NCI-H2107 (cell line): ENCODE data around the gene FOXI3.

Experiments
- DNase-seq: peaks from one replicate; lab custom pipeline; 2025; lab: John Stamatoyannopoulos, UW

The FOXI3 gene

DNA sequence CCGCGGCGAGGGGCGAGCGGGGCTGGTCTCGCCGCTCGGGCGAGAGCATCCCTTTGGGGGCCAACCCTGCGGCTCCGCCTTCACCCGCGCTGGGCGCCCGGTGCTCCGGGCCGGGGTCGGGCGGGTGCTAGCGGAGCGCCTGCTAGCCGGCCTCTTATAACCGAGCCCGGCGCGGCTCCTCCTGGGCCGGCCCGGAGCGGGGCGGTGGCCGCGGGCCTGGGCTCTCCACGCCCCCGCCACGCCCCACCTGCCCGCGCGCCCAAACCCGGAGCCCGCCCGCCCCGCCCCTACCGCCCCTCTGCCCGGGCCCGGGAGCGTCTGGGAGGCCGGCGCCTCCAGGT lies at the start of gene FOXI3:
Gene FOXI3 (minus strand): TSS at position 129 of the 341 bp plus-strand sequence. CDS start 158 bp downstream, outside the sequence.
- no peak for DNase-seq

DNA sequence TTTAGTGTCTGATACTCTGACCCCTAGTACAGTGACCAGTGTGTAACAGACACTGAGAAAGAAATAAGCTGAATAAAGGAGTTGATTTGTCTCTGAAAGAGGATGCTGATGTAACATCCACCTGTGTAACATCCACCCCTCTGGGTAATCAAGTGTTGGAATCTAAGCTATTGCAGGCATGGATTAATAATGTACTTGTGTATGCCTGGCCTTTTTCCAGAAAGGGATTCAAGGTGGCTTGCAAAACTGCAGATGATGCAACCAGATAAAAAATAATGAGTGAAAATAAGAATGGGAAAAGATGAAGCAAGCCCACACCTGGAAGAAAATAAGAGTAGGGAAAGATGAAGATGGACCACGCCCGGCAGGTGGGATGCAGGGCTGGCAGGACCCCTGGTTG lies 48.2 kb upstream of the FOXI3 start:
- DNase-seq = no peak

DNA sequence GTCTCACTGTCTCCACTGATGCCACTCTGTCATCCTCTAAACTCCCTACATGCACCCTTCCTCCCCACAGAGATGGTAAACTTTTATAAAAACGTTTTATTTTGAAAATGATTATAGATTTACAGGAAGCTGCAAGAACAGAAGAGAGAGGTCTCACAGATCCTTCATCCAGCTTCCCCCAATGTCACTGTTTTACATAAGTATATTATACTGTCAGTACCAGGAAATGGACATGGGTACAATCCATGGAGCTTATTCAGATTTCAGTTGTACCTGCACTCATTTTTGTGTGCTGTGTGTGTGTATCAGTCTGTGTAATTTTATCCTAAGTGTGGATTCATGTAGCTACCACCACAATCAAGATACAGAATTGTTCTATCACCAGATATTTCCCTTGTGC lies 46.7 kb upstream of the FOXI3 start:
- no peak for DNase-seq

DNA sequence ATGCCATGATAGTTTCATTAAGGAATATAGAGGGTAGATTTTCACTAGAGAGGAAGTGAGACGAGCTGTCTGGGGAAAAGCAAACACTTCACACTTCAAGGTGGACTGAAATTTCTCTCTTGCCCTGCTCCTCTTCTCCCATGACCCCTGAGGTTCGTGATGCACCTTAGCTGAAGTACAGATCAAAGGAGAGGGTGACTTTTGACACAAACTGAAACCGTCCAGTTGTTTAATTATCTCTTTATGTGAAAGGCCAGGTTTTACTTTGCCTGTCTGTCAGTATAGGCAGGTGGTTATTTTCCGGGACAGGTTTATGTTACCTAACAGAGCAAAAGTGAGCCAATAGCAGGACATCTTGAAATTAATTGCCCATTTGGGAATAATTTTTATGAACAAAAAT lies 41.0 kb upstream of the FOXI3 start:
- DNase-seq = no peak

DNA sequence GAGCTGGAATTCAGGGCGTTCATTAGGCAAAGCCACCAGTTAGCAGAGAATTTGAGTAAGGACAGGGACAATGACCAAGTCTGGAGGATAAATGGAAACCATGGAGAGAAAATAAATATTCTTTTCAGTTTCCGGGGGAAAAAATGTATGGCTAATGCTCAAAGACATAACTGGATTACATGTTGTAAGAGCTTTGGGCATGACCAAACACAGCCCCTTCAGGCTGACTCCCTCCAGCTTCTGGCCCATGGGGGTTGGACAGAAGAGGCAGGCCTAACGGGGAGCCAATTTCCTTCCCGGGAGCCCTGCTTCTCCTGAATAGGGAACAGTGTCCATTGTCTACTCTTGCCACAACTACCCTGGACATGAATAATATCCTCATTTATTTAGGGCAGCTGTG lies 39.5 kb upstream of the FOXI3 start:
- DNase-seq = no peak

DNA sequence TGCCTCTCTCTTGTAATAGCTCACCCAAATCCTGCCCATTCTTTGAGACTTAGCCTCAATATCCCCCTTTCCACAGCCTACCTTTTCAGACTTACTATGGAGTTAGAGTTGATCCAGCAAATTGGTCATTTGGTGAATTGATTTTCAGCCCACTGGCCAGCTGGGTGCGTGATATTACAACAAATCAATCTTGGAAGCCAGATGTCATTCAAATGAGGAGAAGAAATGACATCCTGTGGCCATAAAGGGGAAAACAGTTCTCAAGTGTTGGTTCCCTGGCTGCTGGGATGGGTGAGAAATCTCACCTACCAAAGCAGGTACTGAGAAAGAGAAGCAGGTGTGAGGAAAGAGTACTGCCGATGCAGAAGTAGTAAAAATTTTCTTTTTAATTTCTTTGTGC lies 36.7 kb upstream of the FOXI3 start:
- no peak for DNase-seq

DNA sequence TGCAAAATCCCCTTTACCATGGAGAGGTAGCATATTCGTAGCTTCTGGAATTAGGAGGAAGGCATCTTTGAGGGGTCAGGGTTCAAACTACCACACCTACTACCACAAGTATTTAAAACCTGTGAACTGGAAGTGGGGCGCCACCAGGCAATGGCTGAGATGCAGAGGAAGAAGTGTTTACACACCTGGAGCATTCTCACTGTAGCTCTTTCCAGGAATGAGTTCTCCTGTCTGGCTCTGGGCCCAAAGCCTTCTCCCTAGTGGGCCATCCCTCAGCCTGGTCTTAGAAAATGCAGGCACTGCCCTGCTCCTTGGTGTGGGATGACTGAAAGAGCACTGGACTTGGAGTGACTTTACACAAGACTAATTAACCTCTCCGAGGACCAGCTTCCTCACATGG lies 30.7 kb upstream of the FOXI3 start:
- DNase-seq = no peak

DNA sequence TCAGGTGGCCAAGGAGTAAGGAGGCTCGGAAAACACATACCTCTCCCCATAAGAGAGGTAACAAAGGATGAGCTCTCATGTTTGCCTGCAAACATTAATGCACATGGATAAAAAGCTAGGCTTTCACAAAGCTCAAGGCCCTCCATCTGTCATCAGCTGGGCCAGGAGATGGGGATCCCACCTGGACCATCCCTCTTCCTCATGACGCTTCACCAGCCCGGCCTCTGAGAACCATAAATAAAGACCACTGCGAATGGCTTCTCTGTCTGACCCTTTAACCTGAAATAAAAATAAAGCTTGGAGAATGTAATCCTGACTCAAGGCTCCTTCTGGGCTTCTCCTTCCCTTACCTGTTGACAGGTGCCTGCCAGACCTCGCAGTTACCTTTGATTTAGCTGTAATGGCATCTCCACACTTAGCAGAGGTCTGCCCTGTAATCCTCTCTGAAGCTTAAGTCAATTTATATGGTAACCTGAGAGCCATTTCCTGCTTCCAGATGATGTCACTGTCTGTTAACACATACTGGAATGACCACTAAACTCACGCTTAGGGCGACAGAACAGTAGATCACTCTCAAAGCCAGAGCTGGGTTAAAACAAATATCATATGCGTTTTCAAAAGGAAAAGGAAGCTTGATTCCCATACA lies 29.3 kb upstream of the FOXI3 start:
- no peak for DNase-seq

DNA sequence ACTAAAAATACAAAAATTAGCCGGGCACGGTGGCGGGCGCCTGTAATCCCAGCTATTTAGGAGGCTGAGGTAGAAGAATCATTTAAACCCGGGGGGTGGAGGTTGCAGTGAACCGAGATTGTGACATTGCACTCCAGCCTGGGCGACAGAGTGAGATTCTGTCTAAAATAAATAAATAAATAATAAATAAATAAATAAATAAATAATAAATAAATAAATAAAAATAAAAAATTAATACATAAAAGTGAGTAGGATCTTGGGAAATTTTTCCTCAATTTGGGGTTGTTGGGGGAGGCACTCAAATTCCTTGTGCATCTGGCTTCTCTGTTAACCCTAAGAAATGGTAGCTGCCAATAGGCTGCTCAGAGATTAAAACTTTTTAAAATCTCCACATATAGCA lies 20.3 kb upstream of the FOXI3 start:
- no peak for DNase-seq

DNA sequence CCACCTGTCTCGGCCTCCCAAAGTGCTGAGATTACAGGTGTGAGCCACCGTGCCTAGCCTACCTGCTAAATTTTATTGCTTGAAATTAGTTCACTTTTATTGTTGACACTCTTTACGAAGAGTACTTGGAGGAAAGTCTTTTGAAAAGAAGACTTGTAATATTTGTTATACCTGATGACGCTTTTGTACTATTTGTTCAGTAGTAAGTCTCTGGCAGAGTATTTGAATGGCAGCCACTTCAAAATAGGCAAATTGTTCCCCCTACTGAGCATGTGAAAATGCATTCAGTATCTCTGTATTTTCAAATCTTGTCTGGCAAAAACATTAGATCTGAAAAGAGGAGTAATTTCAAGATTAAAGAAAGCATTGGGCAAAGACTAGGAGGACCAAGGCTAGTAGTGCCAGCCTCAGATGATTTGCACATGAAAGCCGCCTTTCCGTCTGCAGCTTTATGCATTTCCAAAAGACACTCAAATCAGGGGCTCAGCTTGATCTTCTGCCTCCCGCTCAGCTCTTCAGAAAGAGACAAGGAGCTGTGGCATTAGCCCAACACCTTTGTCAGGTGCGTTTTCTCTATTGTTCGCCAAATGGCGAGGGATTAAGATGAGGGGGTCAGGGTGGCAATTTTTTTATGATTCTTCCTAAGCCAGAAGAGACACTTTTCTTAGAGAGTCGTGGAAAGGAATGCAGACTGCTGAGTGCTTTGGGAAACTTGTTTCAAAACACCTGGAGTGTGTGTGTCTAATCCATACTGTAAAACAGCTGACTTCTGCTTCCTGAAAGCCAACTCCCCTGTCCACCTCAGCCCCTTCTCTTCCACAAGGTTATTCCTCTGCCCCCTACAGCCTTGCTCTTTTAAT lies 18.8 kb upstream of the FOXI3 start:
- DNase-seq = no peak

DNA sequence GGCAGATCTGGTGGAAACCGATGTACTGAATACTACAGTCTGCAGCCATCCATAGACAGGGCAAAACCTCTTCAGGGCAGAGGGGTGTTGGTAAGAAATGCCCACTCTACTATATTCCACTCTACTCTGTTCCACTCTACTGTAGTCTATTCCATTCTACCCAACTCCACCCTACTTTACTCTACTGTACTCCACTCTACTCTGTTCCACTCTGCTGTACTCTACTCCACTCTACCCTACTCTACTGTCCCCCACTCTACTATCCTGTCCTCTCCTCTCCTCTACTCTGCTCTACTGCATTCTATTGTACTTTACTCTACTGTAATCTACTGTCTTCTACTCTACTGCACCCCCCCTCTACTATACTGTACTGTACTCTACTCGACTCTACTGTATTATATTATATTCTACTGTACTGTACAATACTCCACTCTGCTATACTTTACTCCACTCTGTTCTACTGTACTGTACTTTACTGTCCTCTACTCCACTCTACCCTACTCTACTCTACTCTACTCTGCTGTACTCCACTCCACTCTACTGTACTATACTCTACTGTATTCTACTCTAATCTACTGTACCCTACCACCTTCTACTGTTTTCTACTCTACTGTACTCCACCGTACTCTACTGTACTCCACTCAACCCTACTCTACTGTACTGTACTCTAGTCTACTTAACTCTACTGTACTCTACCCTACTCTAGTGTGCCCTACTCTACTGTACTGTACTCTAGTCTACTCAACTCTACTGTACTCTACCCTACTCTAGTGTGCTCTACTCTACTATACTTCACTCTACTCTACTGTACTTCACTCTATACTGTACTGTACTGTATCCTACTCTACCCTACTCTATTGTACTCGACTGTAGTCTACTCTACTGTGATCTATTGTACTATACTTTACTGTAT lies 17.0 kb upstream of the FOXI3 start:
- DNase-seq = no peak

DNA sequence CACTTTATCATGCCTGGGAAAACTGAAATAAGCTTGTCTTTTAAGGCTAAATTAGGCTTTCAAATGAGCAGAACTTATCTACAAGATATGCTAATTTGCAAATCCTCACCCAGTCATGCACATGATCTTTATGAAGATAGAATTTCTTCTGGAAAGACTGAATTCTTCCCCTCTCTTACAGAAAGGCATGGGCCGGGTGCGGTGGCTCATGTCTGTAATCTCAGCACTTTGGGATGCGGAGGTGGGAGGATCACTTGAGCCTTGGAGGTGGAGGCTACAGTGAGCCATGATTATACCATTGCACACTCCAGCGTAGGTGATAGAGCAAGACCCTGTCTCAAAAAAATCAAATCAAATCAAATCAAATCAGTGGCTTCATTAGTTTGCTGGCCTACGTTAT lies 11.7 kb upstream of the FOXI3 start:
- no peak for DNase-seq

DNA sequence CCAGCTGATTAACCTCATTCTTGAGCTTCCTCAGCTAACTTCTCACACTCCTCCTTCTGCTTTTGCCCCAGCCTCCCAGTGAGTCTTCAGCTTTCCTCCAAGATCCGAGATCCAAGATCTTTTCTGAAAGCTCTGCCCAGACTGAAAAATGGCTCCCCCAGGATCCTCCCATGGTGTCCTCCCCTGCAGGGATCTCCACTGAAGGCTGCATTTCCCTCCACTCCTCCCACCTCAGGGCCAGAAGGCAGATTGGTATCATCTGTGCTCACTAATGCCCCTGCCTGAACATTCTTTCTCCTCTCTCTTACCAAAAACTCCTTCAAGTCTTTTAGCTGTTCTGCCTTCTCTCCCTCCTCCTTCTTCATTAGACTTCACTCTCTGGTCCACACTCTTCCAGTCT lies 6.1 kb upstream of the FOXI3 start:
- DNase-seq = no peak

DNA sequence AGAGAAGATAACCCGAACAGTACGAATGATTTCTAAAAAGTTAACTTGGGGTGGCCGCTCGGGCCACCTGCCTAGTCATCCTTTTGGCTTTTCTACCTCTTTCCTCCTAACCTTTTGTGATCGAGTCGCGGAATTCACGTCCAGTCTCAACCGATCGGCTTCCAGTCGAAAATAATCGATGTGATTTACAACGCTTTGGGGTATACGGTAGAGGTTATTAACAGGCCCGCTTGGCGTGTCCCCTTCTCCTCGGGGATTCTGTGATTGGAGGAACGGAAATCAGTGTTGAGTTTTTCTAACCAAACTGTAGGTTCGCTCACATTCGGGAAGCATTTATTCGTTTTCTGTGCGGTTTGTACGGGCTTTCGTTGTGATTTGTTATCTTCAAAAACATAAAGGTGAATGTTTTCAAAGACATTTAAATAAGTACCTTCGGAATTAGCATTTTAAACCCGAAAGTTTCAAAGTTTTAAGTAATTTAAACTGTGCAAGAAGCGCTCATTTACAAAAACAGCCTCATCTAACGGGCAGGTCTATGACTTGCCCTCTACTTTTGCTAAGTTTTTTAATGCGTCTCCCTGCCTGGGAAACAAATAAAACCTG lies 588 bp upstream of the FOXI3 start:
- DNase-seq = no peak

DNA sequence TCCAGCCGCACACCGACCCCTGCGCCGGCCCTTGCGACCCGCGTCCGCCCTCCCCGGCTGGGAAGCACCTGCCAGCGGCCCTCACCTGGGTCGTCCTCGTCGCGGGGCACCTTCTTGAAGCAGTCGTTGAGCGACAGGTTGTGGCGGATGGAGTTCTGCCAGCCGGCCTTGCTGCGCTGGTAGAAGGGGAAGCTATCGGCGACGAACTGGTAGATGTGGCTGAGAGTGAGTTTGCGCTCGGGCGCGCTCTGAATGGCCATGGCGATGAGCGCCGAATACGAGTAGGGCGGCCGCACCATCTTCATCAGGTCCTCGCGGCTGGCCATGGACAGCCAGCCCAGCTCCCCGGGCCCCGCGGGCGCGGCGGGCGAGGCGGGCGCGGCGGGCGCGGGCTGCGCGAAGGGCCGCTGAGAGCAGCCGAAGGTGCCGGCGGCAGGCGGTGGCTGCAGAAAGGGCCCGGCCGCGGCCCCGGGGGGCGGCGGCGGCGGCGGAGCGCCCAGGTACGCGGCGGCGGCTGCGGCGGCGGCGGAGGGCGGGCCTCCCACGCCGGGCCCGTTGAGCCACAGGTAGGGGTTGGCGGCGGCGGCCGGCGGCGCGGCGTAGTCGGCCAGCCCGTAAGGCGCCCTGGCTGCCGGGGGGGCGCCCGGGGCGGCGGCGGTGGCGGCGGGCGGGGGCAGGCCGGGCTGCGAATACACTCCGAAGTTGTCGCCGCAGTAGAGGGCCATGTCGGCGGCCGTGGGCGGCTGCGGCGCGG lies 505 bp downstream of the FOXI3 start:
- DNase-seq = no peak

DNA sequence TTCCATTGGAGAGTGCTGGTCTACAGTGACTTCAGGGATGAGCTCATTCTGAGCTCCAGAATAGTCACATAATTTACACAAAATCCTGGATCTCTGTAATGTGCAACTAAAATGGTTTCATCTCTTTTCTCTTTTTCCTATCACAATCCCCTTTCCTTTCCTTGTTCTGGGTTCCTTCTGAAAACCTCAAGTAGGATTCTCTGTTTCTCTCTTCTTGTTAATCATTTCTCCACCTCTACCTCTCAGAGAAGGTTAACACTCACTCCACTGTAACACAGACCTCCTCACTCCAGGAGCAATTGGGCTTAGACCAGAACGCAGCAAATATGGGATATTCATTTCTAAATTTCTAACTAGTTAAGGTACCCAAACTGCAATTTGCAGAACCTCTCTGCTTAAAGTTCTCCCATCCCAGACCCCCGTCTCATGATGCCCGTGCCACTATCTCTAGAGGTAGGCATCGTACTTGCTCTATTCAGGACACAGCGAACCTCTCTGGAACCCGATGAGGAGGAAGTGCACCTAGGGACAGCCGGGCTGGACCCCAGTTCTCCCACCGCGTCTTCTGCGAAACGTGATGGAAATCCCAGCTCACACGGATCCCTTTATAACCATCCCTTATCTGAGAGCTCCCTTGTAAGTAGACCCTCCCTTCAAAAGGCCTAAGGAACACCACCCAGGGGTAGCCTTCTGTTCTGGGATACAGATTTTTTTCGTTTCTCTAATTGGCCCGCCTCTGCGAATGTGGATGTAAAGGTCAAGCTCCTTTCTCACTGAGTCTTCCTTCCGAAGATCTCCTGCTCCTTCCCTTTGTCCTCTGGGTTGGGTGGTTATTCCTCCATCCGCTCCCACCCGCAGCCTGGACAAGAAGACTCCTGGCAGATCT lies 1.3 kb downstream of the FOXI3 start:
- DNase-seq = no peak

DNA sequence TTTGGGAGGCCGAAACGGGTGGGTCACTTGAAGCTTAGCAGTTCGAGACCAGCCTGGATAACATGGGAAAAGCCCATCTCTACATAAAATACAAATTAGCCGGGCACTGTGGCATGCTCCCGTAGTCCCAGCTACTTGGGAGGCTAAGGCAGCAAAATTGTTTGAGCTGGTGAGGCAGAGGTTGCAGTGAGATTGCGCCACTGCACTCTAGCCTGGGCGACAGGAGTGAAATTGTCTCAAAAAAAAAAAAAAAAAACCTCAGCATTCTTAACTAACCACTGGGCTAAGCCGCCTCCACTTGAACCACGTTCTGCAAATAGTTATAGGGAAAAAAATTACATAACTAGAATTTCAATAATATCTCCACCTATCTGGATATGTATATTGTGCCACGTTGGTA lies 2.3 kb downstream of the FOXI3 start:
- no peak for DNase-seq

DNA sequence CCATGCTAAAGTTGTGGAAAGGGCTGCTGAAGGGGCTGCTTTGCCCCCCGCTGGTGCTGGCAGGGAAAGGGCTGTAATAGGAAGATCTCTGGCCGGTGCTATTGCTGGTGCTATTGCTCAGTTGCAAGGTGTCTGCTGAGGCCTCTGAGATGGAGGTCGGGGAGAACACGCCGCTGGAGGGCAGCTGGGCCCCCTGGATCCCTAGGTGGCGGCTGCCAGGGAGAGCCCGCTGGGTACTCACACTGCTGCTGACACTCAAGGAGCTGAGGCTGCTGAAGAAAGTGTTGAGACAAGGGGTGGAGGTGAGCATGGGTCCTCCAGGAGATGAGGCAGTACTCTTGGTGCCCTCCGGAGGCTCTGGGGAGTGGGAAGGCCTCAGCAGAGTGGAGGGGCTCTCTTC lies 4.2 kb downstream of the FOXI3 start:
- DNase-seq = no peak

DNA sequence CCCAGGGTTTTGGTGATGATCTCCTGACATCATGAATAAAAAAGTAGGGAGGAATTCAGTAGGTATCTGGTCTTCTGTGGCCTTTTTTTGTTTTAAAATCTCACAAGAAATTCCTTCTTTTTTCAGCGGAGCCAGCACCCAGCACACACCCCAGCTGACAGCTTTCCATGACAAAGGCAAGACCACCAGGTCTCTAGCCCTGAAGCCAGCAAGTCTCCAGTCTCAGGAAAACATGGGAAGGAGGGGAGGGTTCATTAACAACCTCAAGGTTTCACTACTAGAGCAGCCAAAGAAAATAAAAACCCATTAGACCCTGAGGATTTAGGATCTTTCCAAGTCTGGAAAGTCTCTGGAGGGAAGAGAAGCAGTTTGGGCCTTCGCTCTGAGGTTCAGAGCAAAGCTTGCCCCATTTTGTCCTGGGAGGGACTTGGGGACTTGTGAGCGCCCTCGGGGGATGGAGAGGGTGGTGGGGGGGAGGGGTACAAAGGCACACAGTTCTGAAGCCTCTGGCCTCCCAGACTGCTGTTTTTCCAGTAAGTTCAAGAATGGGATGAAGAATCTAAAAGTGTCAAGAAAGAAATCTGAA lies 9.0 kb downstream of the FOXI3 start:
- DNase-seq = no peak

DNA sequence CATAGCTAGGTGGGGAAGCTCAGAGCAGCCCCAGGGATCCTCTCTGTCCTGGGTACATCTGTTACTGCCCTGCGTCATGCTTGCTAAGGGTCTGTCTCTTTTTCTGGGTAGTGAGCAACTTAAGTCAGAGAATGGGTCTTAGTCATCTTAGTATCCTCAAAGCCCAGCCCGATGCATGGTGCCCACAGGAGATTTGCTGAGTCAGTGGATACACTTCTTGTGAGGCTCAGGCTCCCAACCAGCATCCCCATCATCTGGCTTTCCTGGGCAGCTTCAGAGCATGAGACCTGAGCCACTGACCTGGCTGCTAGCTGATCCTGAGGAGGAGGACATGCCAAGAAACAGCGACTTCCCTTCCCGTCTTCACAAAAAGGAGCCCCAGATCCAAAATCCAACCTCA lies 10.0 kb downstream of the FOXI3 start:
- no peak for DNase-seq
